DND-41 (cell line): ENCODE results near the gene TCEA3.

Experiments
- ATAC-seq: fragments of 200-7000 bp; cut with Tn5 transposase; 3 replicates; pipeline ENCODE4 v1.9.1; 2021; ENCODE audit warnings: low read depth; ENCODE audit not compliant: insufficient read depth
- DNase-seq: peaks from one replicate; pipeline ENCODE4 v3.0.0-alpha.2; 2020
- H2AFZ ChIP-seq: 2 replicates; pipeline ENCODE4 v1.6.0; 2012; ENCODE audit warnings: low read depth, low read length
- H3K27ac ChIP-seq: 2 replicates; pipeline ENCODE4 v1.5.1; 2012; ENCODE audit warnings: low read length, inconsistent platforms
- H3K27me3 ChIP-seq: fragments of 200-600 bp; sonication (generic); 2 replicates; pipeline ENCODE4 v1.6.0; 2012; ENCODE audit warnings: low read length, mild to moderate bottlenecking, inconsistent platforms; ENCODE audit not compliant: insufficient read depth, poor library complexity
- H3K36me3 ChIP-seq: 2 replicates; pipeline ENCODE4 v1.5.1; 2012; ENCODE audit warnings: low read length, inconsistent platforms; ENCODE audit not compliant: insufficient read depth
- H3K4me1 ChIP-seq: 2 replicates; pipeline ENCODE4 v1.5.1; 2012; ENCODE audit warnings: mild to moderate bottlenecking, low read length; ENCODE audit not compliant: insufficient read depth
- H3K4me2 ChIP-seq: 2 replicates; pipeline ENCODE4 v1.6.0; 2012; ENCODE audit warnings: mild to moderate bottlenecking, moderate library complexity, low read length, inconsistent platforms; ENCODE audit not compliant: insufficient read depth
- H3K4me3 ChIP-seq, 2 experiments: fragments of 200-600 bp in 1 of 2; shearing (Covaris generic) in 1 of 2; 2 replicates each; pipeline ENCODE4 v1.5.1; 2012 to 2016; ENCODE audit warnings: inconsistent platforms in 2 of 2, low read length in 2 of 2, mild to moderate bottlenecking in 2 of 2, low read depth in 1 of 2, moderate library complexity in 1 of 2
- H3K79me2 ChIP-seq: 2 replicates; pipeline ENCODE4 v1.6.0; 2012; ENCODE audit warnings: low read length, inconsistent platforms; ENCODE audit not compliant: insufficient read depth
- H3K9ac ChIP-seq: 2 replicates; pipeline ENCODE4 v1.6.0; 2012; ENCODE audit warnings: low read depth, mild to moderate bottlenecking, inconsistent platforms, low read length, moderate library complexity
- H3K9me3 ChIP-seq: 2 replicates; pipeline ENCODE4 v1.5.1; 2012; ENCODE audit warnings: low read length, moderate library complexity, mild to moderate bottlenecking, inconsistent platforms; ENCODE audit not compliant: insufficient read depth, severe bottlenecking
- H4K20me1 ChIP-seq: 2 replicates; pipeline ENCODE4 v1.6.0; 2012; ENCODE audit warnings: low read length; ENCODE audit not compliant: insufficient read depth
- CTCF ChIP-seq: IDR thresholded peaks from 2 replicates; pipeline ENCODE4 v1.5.1; 2012; ENCODE audit warnings: borderline replicate concordance, low read length, moderate library complexity, mild to moderate bottlenecking; ENCODE audit not compliant: poor library complexity, severe bottlenecking; ENCODE audit errors: extremely low read depth
- EZH2 ChIP-seq: IDR thresholded peaks from 3 replicates; pipeline ENCODE4 v1.6.1; 2012; ENCODE audit warnings: borderline replicate concordance, low read depth, mild to moderate bottlenecking, moderate library complexity, low read length, inconsistent platforms; ENCODE audit not compliant: severe bottlenecking

TCEA3 gene

GRCh38 chr1:23433122-23433521 lies 8.6 kb upstream of the TCEA3 start:
- H3K36me3 ChIP-seq, result no peaks in the 10 kb centered on the region
- TF ChIP-seq CTCF, result no peak
- TF ChIP-seq EZH2, result no peak

GRCh38 chr1:23431431-23431830 lies 6.9 kb upstream of the TCEA3 start:
- Histone ChIP-seq H3K27me3 (peaks cover 24% of the 10 kb centered on the region), H3K27ac (no peak overlapping the region), H3K79me2 (no peaks in the 10 kb centered on the region), H4K20me1 (no peaks in the 10 kb centered on the region), H3K4me1 (no peaks in the 10 kb centered on the region), H3K4me3 (no peak overlapping the region), H2AFZ (no peak overlapping the region), H3K4me2 (no peak overlapping the region), H3K9ac (no peak overlapping the region), H3K36me3 (no peaks in the 10 kb centered on the region), H3K9me3 (no peaks in the 10 kb centered on the region)
- ATAC-seq (no peak), DNase-seq (no peak)
- TF ChIP-seq CTCF (no peak), EZH2 (no peak)

More at GRCh38 chr1:23433122-23433521, 8.6 kb upstream of the TCEA3 start:
- Histone ChIP-seq H3K4me2 (no peak overlapping the region), H3K4me3 (no peak overlapping the region), H3K79me2 (no peaks in the 10 kb centered on the region), H2AFZ (no peak overlapping the region), H3K27me3 (peaks cover 21% of the 10 kb centered on the region), H3K27ac (no peak overlapping the region), H4K20me1 (no peaks in the 10 kb centered on the region), H3K9me3 (no peaks in the 10 kb centered on the region), H3K4me1 (no peaks in the 10 kb centered on the region), H3K9ac (no peak overlapping the region)
- DNase-seq, result no peak
- no peak for ATAC-seq

DNA sequence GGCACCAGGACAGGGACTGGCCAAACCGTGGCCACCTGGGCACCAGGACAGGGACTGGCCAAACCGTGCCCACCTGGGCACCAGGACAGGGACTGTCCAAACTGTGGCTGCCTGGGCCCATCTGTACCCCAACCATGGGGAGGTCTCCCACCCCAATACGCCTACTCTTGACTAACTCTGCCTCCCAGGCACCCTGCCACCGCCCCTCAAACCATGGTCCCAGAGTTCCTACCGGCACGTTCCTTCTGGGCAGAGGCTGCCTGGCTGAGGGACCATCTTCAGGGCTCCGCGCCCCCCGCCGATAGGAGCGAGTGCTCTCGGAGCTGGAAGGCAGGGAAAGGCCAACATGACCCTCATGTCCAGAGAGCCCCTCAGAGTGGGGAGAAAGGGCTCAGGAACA lies 6.3 kb upstream of the TCEA3 start:
- Histone ChIP-seq H3K9me3 (no peaks in the 10 kb centered on the region), H3K4me1 (no peaks in the 10 kb centered on the region), H3K4me2 (no peak overlapping the region), H3K9ac (no peak overlapping the region), H3K79me2 (no peaks in the 10 kb centered on the region), H3K4me3 (no peak overlapping the region), H3K27me3 (peaks cover 24% of the 10 kb centered on the region), H3K36me3 (no peaks in the 10 kb centered on the region), H2AFZ (no peak overlapping the region), H4K20me1 (no peaks in the 10 kb centered on the region), H3K27ac (no peak overlapping the region)
- DNase-seq (no peak), ATAC-seq (no peak)
- TF ChIP-seq EZH2, result no peak
- TF ChIP-seq CTCF, result no peak
